ENCODE data around the gene AHI1.

Gene AHI1

GRCh38 chr6:135382182-135382628, 115.3 kb downstream of the AHI1 start:
- Histone ChIP-seq H2BK5ac (ENCODE audit: low read depth, low read length, poor library complexity, severe bottlenecking) (no peak overlapping the region), H3K4ac (ENCODE audit: low read depth in 1 of 2, low read length in 2 of 2) (no peak overlapping the region), H4K8ac (ENCODE audit: low read length) (no peak overlapping the region), H2BK120ac (ENCODE audit: low read depth, low read length) (no peak overlapping the region), H2BK15ac (ENCODE audit: low read depth, poor library complexity, severe bottlenecking) (no peak overlapping the region), H2BK12ac (ENCODE audit: low read length in 2 of 2) (no peak overlapping the region), H3K9me3 (ENCODE audit: control insufficient read depth, low read length) (no peaks in the 10 kb centered on the region), H3K79me1 (replicated peaks; ENCODE audit: low read length, poor library complexity, severe bottlenecking) (no peaks in the 10 kb centered on the region), H2AFZ (ENCODE audit: low read depth, low read length) (no peak overlapping the region), H3K36me3 (ENCODE audit: control insufficient read depth in 1 of 2, insufficient read depth in 2 of 2, low read depth in 1 of 2, low read length in 2 of 2) (peaks cover 4 to 6% of the 10 kb centered on the region in 2 experiments), H4K91ac (ENCODE audit: low read length) (no peak overlapping the region), H3K27me3 (ENCODE audit: control insufficient read depth in 1 of 2, insufficient read depth in 1 of 2, low read length in 2 of 2) (no peaks in the 10 kb centered on the region), H3K27ac (ENCODE audit: low read length, poor library complexity, severe bottlenecking) (no peak overlapping the region), H3K4me1 (ENCODE audit: control insufficient read depth, insufficient read depth, low read depth, low read length) (no peaks in the 10 kb centered on the region), H3K4me2 (ENCODE audit: low read length, poor library complexity, severe bottlenecking) (no peak overlapping the region), H3K14ac (ENCODE audit: low read length in 2 of 2) (no peak overlapping the region), H3K9ac (ENCODE audit: low read length) (no peak overlapping the region), H3K4me3 (ENCODE audit: insufficient read depth in 1 of 2, low read depth in 1 of 2, low read length in 2 of 2) (no peak overlapping the region), H3K18ac (ENCODE audit: low read depth in 1 of 2, low read length in 2 of 2) (no peak overlapping the region), H3K23ac (ENCODE audit: low read length in 2 of 2) (no peak overlapping the region), H2AK5ac (ENCODE audit: low read length, severe bottlenecking) (no peak overlapping the region)
- no peak for DNase-seq
- 50% methylated on average over 2 of the region's 2 CpGs for WGBS

- H4K91ac ChIP-seq (ENCODE audit: low read length) = no peak overlapping the region
- no peaks in the 10 kb centered on the region for H3K4me1 ChIP-seq (ENCODE audit: control insufficient read depth, insufficient read depth, low read depth, low read length)
- no peak overlapping the region for H3K23ac ChIP-seq (ENCODE audit: low read length in 2 of 2)
- no peak overlapping the region for H2AK5ac ChIP-seq (ENCODE audit: low read length, severe bottlenecking)
- no peaks in the 10 kb centered on the region for H3K9me3 ChIP-seq (ENCODE audit: control insufficient read depth, low read length)
- H3K79me1 ChIP-seq (replicated peaks; ENCODE audit: low read length, poor library complexity, severe bottlenecking) = no peaks in the 10 kb centered on the region
- H3K27me3 ChIP-seq (ENCODE audit: control insufficient read depth in 1 of 2, insufficient read depth in 1 of 2, low read length in 2 of 2) = no peaks in the 10 kb centered on the region
- H3K9ac ChIP-seq (ENCODE audit: low read length) = no peak overlapping the region
- no peak overlapping the region for H3K14ac ChIP-seq (ENCODE audit: low read length in 2 of 2)
- no peak overlapping the region for H4K8ac ChIP-seq (ENCODE audit: low read length)
- H2BK15ac ChIP-seq (ENCODE audit: low read depth, poor library complexity, severe bottlenecking) = no peak overlapping the region
- H3K4me2 ChIP-seq (ENCODE audit: low read length, poor library complexity, severe bottlenecking) = no peak overlapping the region
- H3K18ac ChIP-seq (ENCODE audit: low read depth in 1 of 2, low read length in 2 of 2) = no peak overlapping the region
- H2BK5ac ChIP-seq (ENCODE audit: low read depth, low read length, poor library complexity, severe bottlenecking) = no peak overlapping the region
- no peak for DNase-seq
- peaks cover 0 to 3% of the 10 kb centered on the region in 2 experiments for H3K36me3 ChIP-seq (ENCODE audit: control insufficient read depth in 1 of 2, insufficient read depth in 2 of 2, low read depth in 1 of 2, low read length in 2 of 2)
- H3K4ac ChIP-seq (ENCODE audit: low read depth in 1 of 2, low read length in 2 of 2) = no peak overlapping the region
- H3K27ac ChIP-seq (ENCODE audit: low read length, poor library complexity, severe bottlenecking) = no peak overlapping the region
- H2AFZ ChIP-seq (ENCODE audit: low read depth, low read length) = no peak overlapping the region
- H2BK120ac ChIP-seq (ENCODE audit: low read depth, low read length) = no peak overlapping the region
- H2BK12ac ChIP-seq (ENCODE audit: low read length in 2 of 2) = no peak overlapping the region
- H3K4me3 ChIP-seq (ENCODE audit: insufficient read depth in 1 of 2, low read depth in 1 of 2, low read length in 2 of 2) = no peak overlapping the region
These were observed 116.7 kb downstream of the AHI1 start for GRCh38 chr6:135380793-135381192.

GRCh38 chr6:135379647-135380046, 117.9 kb downstream of the AHI1 start:
- Histone ChIP-seq H2BK5ac (ENCODE audit: low read depth, low read length, poor library complexity, severe bottlenecking) (no peak overlapping the region), H2BK12ac (ENCODE audit: low read length in 2 of 2) (no peak overlapping the region), H2AFZ (ENCODE audit: low read depth, low read length) (no peak overlapping the region), H3K36me3 (ENCODE audit: control insufficient read depth in 1 of 2, insufficient read depth in 2 of 2, low read depth in 1 of 2, low read length in 2 of 2) (no peaks in the 10 kb centered on the region), H2BK15ac (ENCODE audit: low read depth, poor library complexity, severe bottlenecking) (no peak overlapping the region), H3K4me3 (ENCODE audit: insufficient read depth in 1 of 2, low read depth in 1 of 2, low read length in 2 of 2) (no peak overlapping the region), H3K14ac (ENCODE audit: low read length in 2 of 2) (no peak overlapping the region), H3K18ac (ENCODE audit: low read depth in 1 of 2, low read length in 2 of 2) (no peak overlapping the region), H3K9me3 (ENCODE audit: control insufficient read depth, low read length) (no peaks in the 10 kb centered on the region), H3K4me1 (ENCODE audit: control insufficient read depth, insufficient read depth, low read depth, low read length) (no peaks in the 10 kb centered on the region), H3K4me2 (ENCODE audit: low read length, poor library complexity, severe bottlenecking) (no peak overlapping the region), H3K27ac (ENCODE audit: low read length, poor library complexity, severe bottlenecking) (no peak overlapping the region), H2AK5ac (ENCODE audit: low read length, severe bottlenecking) (no peak overlapping the region), H3K9ac (ENCODE audit: low read length) (no peak overlapping the region), H3K27me3 (ENCODE audit: control insufficient read depth in 1 of 2, insufficient read depth in 1 of 2, low read length in 2 of 2) (no peaks in the 10 kb centered on the region), H3K4ac (ENCODE audit: low read depth in 1 of 2, low read length in 2 of 2) (no peak overlapping the region), H2BK120ac (ENCODE audit: low read depth, low read length) (no peak overlapping the region), H3K79me1 (replicated peaks; ENCODE audit: low read length, poor library complexity, severe bottlenecking) (no peaks in the 10 kb centered on the region), H4K91ac (ENCODE audit: low read length) (no peak overlapping the region), H4K8ac (ENCODE audit: low read length) (no peak overlapping the region), H3K23ac (ENCODE audit: low read length in 2 of 2) (no peak overlapping the region)
- DNase-seq = no peak

GRCh38 chr6:135372758-135373157, 124.8 kb downstream of the AHI1 start:
- Histone ChIP-seq H3K18ac (ENCODE audit: low read depth in 1 of 2, low read length in 2 of 2) (no peak overlapping the region), H3K9ac (ENCODE audit: low read length) (no peak overlapping the region), H2BK5ac (ENCODE audit: low read depth, low read length, poor library complexity, severe bottlenecking) (no peak overlapping the region), H3K27me3 (ENCODE audit: control insufficient read depth in 1 of 2, insufficient read depth in 1 of 2, low read length in 2 of 2) (no peaks in the 10 kb centered on the region), H3K27ac (ENCODE audit: low read length, poor library complexity, severe bottlenecking) (no peak overlapping the region), H3K4ac (ENCODE audit: low read depth in 1 of 2, low read length in 2 of 2) (no peak overlapping the region), H3K9me3 (ENCODE audit: control insufficient read depth, low read length) (peaks cover 11% of the 10 kb centered on the region), H3K79me1 (replicated peaks; ENCODE audit: low read length, poor library complexity, severe bottlenecking) (no peaks in the 10 kb centered on the region), H3K36me3 (ENCODE audit: control insufficient read depth in 1 of 2, insufficient read depth in 2 of 2, low read depth in 1 of 2, low read length in 2 of 2) (peaks cover 7 to 15% of the 10 kb centered on the region in 2 experiments), H2AK5ac (ENCODE audit: low read length, severe bottlenecking) (no peak overlapping the region), H4K8ac (ENCODE audit: low read length) (no peak overlapping the region), H3K4me3 (ENCODE audit: insufficient read depth in 1 of 2, low read depth in 1 of 2, low read length in 2 of 2) (no peak overlapping the region), H2AFZ (ENCODE audit: low read depth, low read length) (no peak overlapping the region), H3K23ac (ENCODE audit: low read length in 2 of 2) (no peak overlapping the region), H3K4me1 (ENCODE audit: control insufficient read depth, insufficient read depth, low read depth, low read length) (peaks cover 2% of the 10 kb centered on the region), H3K14ac (ENCODE audit: low read length in 2 of 2) (no peak overlapping the region), H2BK15ac (ENCODE audit: low read depth, poor library complexity, severe bottlenecking) (no peak overlapping the region), H4K91ac (ENCODE audit: low read length) (no peak overlapping the region), H2BK12ac (ENCODE audit: low read length in 2 of 2) (no peak overlapping the region), H3K4me2 (ENCODE audit: low read length, poor library complexity, severe bottlenecking) (no peak overlapping the region), H2BK120ac (ENCODE audit: low read depth, low read length) (no peak overlapping the region)
- no peak for DNase-seq
- 77% methylated on average over 2 of the region's 2 CpGs for WGBS

All from mesenchymal stem cell (in vitro differentiated cells and primary cell).